Activated CD4-positive, alpha-beta T cell treated with anti-CD3 and anti-CD28 coated beads, Interleukin-2, Interleukin-6, amounts not matched to agents 100 ng/mL and 50 ng/mL, durations not matched to agents 16 hours and 8 hours (primary cell): ENCODE data around the gene KHK.

Experiments
- DNase-seq: peaks from one replicate; pipeline ENCODE4 v3.0.0-alpha.2; 2020

Gene KHK

GRCh38 chr2:27082773-27083409 is 3.7 kb upstream of the KHK start:
- DNase-seq, result no peak

- DNase-seq, result no peak
Measured at GRCh38 chr2:27083410-27084296, 2.9 kb upstream of the KHK start.

GRCh38 chr2:27084297-27085061 is 2.1 kb upstream of the KHK start:
- no peak for DNase-seq

- no peak for DNase-seq
Measured at GRCh38 chr2:27085062-27085672, 1.4 kb upstream of the KHK start.

- peak; percentile 62 for DNase-seq
Measured at GRCh38 chr2:27085673-27086089, 891 bp upstream of the KHK start.

- peak; percentile 99 for DNase-seq
Measured at GRCh38 chr2:27086090-27086723, 365 bp upstream of the KHK start.

- DNase-seq, result no peak
Measured at GRCh38 chr2:27087823-27088410, 1.3 kb downstream of the KHK start.

- DNase-seq, result no peak
Measured at GRCh38 chr2:27088634-27089033, 2.1 kb downstream of the KHK start.

GRCh38 chr2:27089111-27089954 is 2.8 kb downstream of the KHK start:
- DNase-seq, result no peak

- DNase-seq, result no peak
Measured at GRCh38 chr2:27091746-27092695, 5.4 kb downstream of the KHK start.

GRCh38 chr2:27092696-27093429 is 6.3 kb downstream of the KHK start:
- no peak for DNase-seq

- DNase-seq, result no peak
Measured at GRCh38 chr2:27093430-27094352, 7.1 kb downstream of the KHK start.

- no peak for DNase-seq
Measured at GRCh38 chr2:27094353-27094984, 7.9 kb downstream of the KHK start.

GRCh38 chr2:27095427-27095744 is 8.8 kb downstream of the KHK start:
- no peak for DNase-seq

GRCh38 chr2:27095745-27096651 is 9.4 kb downstream of the KHK start:
- peak; percentile 66 for DNase-seq

GRCh38 chr2:27096748-27097297 is 10.3 kb downstream of the KHK start:
- no peak for DNase-seq
